Liver (tissue), 3 donors: ENCODE results near the gene MAPKAPK2.

Experiments
- FOXA2 ChIP-seq: IDR thresholded peaks from 2 replicates; pipeline ENCODE4 v1.6.1; 2016; ENCODE audit warnings: antibody characterized with exemption
- HNF4G ChIP-seq: IDR thresholded peaks from 2 replicates; pipeline ENCODE4 v1.6.1; 2016; ENCODE audit warnings: antibody characterized with exemption
- NR2F2 ChIP-seq: IDR thresholded peaks from 2 replicates; pipeline ENCODE4 v1.6.1; 2016; ENCODE audit warnings: antibody characterized with exemption
- RAD21 ChIP-seq, 2 donors: IDR thresholded peaks; 2 replicates each; pipeline ENCODE4 v1.6.1; 2016; ENCODE audit warnings: antibody characterized with exemption in 2 of 2, mild to moderate bottlenecking in 2 of 2
- RXRA ChIP-seq, 2 donors: IDR thresholded peaks; 2 replicates each; pipeline ENCODE4 v1.6.1; 2017 to 2018; ENCODE audit warnings: antibody characterized with exemption in 2 of 2, mild to moderate bottlenecking in 1 of 2
- SP1 ChIP-seq: IDR thresholded peaks from 2 replicates; pipeline ENCODE4 v1.6.1; 2018; ENCODE audit warnings: antibody characterized with exemption, mild to moderate bottlenecking
- TAF1 ChIP-seq: conservative IDR thresholded peaks from 2 replicates; pipeline ENCODE4 v1.6.1; 2016; ENCODE audit warnings: antibody characterized with exemption, mild to moderate bottlenecking
- TF ChIP-seq, protein P1 (sequence below): fragments of 150-350 bp; IDR thresholded peaks from 2 replicates; pipeline ENCODE4 v1.5.1; 2017; ENCODE audit warnings: improper control_type of control experiment, low read depth, low read length; ENCODE audit not compliant: missing input control
- TF ChIP-seq, protein P2 (sequence below): IDR thresholded peaks from 2 replicates; pipeline ENCODE4 v1.6.1; 2016; ENCODE audit warnings: antibody characterized with exemption, mild to moderate bottlenecking
- TF ChIP-seq, protein P3 (sequence below): IDR thresholded peaks from 2 replicates; pipeline ENCODE4 v1.6.1; 2016; ENCODE audit warnings: antibody characterized with exemption
- donor health status: healthy.
- donor health status: healthy.

DNA sequence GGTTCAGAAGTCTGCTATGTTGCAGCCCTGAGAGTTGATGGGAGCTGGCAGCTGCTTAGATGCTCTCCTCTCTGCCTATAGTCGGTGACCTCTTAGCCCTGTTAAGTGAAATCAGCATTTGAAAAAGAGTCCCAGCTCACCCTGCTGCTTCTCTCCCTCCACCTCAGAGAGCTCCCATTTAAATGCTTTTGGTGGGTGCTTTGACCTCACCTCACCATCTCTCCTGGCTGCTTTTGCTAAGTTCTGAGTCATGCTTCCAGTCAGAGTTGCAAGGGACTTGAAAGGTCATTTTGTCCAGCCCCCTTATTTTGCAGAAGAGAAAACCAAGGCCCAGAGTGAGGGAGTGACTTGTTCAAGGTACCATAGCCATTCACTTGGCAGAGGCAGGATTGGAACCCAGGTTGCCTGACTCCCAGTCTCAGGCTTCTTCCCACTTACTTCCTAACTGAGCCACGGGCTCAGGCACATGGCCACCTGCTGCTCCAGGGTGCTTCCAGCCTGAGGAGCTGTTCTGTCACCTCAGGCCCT is 3.3 kb downstream of the MAPKAPK2 start:
- TF ChIP-seq, protein P1, sequence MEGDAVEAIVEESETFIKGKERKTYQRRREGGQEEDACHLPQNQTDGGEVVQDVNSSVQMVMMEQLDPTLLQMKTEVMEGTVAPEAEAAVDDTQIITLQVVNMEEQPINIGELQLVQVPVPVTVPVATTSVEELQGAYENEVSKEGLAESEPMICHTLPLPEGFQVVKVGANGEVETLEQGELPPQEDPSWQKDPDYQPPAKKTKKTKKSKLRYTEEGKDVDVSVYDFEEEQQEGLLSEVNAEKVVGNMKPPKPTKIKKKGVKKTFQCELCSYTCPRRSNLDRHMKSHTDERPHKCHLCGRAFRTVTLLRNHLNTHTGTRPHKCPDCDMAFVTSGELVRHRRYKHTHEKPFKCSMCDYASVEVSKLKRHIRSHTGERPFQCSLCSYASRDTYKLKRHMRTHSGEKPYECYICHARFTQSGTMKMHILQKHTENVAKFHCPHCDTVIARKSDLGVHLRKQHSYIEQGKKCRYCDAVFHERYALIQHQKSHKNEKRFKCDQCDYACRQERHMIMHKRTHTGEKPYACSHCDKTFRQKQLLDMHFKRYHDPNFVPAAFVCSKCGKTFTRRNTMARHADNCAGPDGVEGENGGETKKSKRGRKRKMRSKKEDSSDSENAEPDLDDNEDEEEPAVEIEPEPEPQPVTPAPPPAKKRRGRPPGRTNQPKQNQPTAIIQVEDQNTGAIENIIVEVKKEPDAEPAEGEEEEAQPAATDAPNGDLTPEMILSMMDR: no peak
- TF ChIP-seq, protein P2, sequence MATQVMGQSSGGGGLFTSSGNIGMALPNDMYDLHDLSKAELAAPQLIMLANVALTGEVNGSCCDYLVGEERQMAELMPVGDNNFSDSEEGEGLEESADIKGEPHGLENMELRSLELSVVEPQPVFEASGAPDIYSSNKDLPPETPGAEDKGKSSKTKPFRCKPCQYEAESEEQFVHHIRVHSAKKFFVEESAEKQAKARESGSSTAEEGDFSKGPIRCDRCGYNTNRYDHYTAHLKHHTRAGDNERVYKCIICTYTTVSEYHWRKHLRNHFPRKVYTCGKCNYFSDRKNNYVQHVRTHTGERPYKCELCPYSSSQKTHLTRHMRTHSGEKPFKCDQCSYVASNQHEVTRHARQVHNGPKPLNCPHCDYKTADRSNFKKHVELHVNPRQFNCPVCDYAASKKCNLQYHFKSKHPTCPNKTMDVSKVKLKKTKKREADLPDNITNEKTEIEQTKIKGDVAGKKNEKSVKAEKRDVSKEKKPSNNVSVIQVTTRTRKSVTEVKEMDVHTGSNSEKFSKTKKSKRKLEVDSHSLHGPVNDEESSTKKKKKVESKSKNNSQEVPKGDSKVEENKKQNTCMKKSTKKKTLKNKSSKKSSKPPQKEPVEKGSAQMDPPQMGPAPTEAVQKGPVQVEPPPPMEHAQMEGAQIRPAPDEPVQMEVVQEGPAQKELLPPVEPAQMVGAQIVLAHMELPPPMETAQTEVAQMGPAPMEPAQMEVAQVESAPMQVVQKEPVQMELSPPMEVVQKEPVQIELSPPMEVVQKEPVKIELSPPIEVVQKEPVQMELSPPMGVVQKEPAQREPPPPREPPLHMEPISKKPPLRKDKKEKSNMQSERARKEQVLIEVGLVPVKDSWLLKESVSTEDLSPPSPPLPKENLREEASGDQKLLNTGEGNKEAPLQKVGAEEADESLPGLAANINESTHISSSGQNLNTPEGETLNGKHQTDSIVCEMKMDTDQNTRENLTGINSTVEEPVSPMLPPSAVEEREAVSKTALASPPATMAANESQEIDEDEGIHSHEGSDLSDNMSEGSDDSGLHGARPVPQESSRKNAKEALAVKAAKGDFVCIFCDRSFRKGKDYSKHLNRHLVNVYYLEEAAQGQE: no peak
- TF ChIP-seq TAF1: no peak
- TF ChIP-seq FOXA2: no peak
- TF ChIP-seq, protein P3, sequence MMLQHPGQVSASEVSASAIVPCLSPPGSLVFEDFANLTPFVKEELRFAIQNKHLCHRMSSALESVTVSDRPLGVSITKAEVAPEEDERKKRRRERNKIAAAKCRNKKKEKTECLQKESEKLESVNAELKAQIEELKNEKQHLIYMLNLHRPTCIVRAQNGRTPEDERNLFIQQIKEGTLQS: no peak
- no peak for TF ChIP-seq RXRA (IDR thresholded peaks at IDR 0.05)
- no peak for TF ChIP-seq HNF4G
- no peak for TF ChIP-seq NR2F2
- TF ChIP-seq SP1: no peak
- TF ChIP-seq RAD21 (IDR thresholded peaks at IDR 0.05): no peak
